ENCODE results near the gene VPS13D.

DNA sequence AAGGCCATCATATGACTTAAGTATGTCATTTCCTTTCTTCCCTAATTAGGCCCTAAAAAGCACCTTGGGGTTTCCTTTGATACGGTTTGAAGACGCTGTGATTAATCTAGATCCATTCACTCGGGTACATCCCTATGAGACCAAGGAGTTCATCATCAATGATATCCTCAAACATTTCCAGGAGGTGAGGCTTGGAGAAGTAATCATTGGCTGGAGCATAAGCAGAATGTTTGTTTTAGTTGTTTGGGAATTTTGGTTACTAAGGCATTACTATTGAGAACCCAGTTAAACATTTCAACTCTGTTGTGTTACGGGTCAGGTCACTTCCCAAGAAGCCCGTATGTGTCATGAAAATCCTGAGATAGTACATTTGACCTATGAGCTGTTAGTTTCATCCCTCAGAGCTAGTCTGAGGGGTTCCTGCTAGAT, 185.2 kb downstream of the VPS13D start:
- no peak for TF ChIP-seq POLR2A (IDR thresholded peaks at IDR 0.05)
- TF ChIP-seq, protein P1, sequence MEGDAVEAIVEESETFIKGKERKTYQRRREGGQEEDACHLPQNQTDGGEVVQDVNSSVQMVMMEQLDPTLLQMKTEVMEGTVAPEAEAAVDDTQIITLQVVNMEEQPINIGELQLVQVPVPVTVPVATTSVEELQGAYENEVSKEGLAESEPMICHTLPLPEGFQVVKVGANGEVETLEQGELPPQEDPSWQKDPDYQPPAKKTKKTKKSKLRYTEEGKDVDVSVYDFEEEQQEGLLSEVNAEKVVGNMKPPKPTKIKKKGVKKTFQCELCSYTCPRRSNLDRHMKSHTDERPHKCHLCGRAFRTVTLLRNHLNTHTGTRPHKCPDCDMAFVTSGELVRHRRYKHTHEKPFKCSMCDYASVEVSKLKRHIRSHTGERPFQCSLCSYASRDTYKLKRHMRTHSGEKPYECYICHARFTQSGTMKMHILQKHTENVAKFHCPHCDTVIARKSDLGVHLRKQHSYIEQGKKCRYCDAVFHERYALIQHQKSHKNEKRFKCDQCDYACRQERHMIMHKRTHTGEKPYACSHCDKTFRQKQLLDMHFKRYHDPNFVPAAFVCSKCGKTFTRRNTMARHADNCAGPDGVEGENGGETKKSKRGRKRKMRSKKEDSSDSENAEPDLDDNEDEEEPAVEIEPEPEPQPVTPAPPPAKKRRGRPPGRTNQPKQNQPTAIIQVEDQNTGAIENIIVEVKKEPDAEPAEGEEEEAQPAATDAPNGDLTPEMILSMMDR (IDR thresholded peaks at IDR 0.05), result no peak

Measured in testis (tissue), 2 donors.